Urinary bladder (tissue), 4 donors: ENCODE results near the gene TYMS. TPM values are rescaled to one million over a fixed set of nuclear protein-coding genes. Genes with fewer than 3 reads are reported as not detected.
"Not testable (repeated sequence)": the region's sequence is repeated elsewhere in the genome, so short reads cannot be mapped to it uniquely, and the experiment has no call there.

ENCODE experiments used
- DNase-seq: peaks from one replicate; pipeline ENCODE4 v3.0.0-alpha.2; 2015; ENCODE audit errors: extremely low spot score
- H3K27ac ChIP-seq: one replicate; pipeline ENCODE4 v1.5.1; 2013; ENCODE audit warnings: low read depth, mild to moderate bottlenecking, moderate library complexity
- H3K36me3 ChIP-seq: one replicate; pipeline ENCODE4 v1.6.1; 2013; ENCODE audit warnings: mild to moderate bottlenecking, moderate library complexity; ENCODE audit not compliant: insufficient read depth
- H3K4me1 ChIP-seq: one replicate; pipeline ENCODE4 v1.6.1; 2013; ENCODE audit warnings: mild to moderate bottlenecking, moderate library complexity; ENCODE audit not compliant: insufficient read depth
- H3K4me3 ChIP-seq: one replicate; pipeline ENCODE4 v1.5.1; 2013; ENCODE audit warnings: low read depth, low read length
- WGBS: extraction: QIAGEN DNeasy Blood & Tissue Kit; methylation state at CpG from one replicate; pipeline ENCODE4 v1.1.7; 2013; 5-methylcytosine and 5-hydroxymethylcytosine counted together
- polyA plus RNA-seq: library from polyadenylated mRNA; stranded (reverse); fragments of 200-250 nt; gene quantifications from one replicate; pipeline ENCODE4 v1.2.3, GENCODE V29; 2013
- total RNA-seq: library from RNA; depleted of rRNA; stranded (reverse); fragments of >200 nt; gene quantifications from one replicate; pipeline ENCODE4 v1.2.3, GENCODE V29; 2014
- donor health status: healthy with polysubstance abuse.
- donor health status: healthy.

Gene TYMS
- total and polyA plus RNA-seq, 2 donors = 2.2 to 31.4 TPM

- Histone ChIP-seq H3K27ac (no peak overlapping the region), H3K36me3 (no peaks in the 10 kb centered on the region), H3K4me3 (no peak overlapping the region), H3K4me1 (no peaks in the 10 kb centered on the region)
- WGBS = 96% methylated on average over 7 of the region's 7 CpGs
- no peak for DNase-seq
These were observed 17.9 kb downstream of the TYMS start for GRCh38 chr18:675307-675706.

DNA sequence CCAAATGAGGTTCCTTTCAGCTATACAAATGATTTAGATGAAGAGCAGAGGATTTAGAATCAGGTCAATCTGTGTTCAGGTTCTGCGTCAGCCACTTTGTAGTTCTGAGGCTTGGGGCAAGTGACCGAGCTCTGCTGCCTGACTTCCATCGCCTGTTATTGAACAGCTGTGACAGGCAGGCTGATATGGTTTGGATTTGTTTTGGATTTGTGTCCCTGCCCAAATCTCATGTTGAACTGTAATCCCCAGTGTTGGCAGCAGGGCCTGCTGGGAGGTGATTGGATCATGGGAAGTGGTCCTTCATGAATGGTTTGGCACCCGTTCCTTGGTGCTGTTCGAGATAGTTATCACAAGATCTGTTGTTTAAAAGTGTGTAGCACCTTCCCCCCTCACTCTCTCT is 18.6 kb downstream of the TYMS start:
- DNase-seq = no peak
- H3K27ac ChIP-seq = no peak overlapping the region
- no peaks in the 10 kb centered on the region for H3K4me1 ChIP-seq
- no peaks in the 10 kb centered on the region for H3K36me3 ChIP-seq
- WGBS = 85% methylated on average over 5 of the region's 5 CpGs
- no peak overlapping the region for H3K4me3 ChIP-seq

DNA sequence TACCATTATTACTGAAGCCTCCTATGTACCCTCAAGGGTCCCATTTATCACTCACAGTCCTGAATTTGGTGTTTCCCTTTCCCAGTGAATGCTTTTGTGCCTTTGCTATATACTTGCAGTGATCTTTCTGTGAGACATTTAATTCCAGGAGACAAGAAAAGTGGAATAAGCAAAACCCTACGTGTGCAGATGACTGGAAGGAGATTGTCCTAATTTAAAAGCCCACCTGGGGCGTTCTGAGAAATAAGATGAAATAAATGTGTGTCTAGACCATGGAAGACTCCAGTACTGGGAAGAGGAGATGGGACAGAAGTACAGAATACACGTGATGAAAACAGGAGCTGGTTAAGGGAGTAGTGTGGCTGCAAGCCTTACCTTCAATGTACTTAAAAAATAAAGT is 19.3 kb downstream of the TYMS start:
- Histone ChIP-seq H3K27ac (no peak overlapping the region), H3K4me1 (no peaks in the 10 kb centered on the region), H3K36me3 (no peaks in the 10 kb centered on the region), H3K4me3 (no peak overlapping the region)
- 91% methylated on average over 3 of the region's 3 CpGs for WGBS
- no peak for DNase-seq

DNA sequence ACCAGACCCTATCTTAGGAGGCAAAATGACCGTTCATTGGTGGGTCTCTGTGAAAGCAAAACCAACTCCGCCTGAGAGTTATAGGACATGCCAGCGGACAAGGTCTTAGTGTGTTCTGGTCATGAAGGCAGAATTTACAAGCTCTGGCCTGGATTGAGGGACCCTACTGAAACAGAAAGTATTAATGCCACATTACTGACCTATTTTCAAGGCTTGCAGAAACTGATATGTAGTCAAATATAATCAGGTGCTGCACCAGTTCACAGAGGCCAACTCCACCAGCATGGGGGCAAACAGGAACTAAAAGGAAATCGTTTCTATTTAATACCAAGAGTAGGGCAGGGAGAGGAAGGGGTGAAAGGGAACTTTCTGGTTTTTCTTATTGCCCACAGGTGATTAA is 19.7 kb downstream of the TYMS start:
- H3K36me3 ChIP-seq = no peaks in the 10 kb centered on the region
- H3K4me1 ChIP-seq = no peaks in the 10 kb centered on the region
- 63% methylated on average over 4 of the region's 4 CpGs for WGBS
- no peak overlapping the region for H3K4me3 ChIP-seq
- DNase-seq = no peak
- H3K27ac ChIP-seq = no peak overlapping the region

DNA sequence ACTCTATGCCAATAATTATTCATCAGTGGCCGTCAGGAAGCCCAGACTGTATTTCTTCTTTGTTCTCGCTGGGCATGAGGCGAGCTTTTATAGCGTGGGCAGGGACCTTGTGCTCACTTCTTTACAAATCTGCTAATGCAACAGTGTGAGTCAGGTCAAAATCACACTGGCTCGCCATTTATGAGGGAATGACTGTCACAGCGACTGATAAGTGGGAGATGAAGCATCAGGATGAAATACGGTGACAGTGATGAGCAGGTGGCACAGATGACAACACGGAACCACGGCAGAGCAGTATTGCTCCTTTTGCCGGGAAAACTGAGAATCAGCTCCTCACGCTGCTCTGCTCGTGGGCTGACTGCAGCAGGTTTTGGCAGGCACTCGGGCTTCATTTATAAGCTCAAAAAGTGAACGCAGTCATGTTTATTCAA is 20.5 kb downstream of the TYMS start:
- 87% methylated on average over 14 of the region's 14 CpGs for WGBS

DNA sequence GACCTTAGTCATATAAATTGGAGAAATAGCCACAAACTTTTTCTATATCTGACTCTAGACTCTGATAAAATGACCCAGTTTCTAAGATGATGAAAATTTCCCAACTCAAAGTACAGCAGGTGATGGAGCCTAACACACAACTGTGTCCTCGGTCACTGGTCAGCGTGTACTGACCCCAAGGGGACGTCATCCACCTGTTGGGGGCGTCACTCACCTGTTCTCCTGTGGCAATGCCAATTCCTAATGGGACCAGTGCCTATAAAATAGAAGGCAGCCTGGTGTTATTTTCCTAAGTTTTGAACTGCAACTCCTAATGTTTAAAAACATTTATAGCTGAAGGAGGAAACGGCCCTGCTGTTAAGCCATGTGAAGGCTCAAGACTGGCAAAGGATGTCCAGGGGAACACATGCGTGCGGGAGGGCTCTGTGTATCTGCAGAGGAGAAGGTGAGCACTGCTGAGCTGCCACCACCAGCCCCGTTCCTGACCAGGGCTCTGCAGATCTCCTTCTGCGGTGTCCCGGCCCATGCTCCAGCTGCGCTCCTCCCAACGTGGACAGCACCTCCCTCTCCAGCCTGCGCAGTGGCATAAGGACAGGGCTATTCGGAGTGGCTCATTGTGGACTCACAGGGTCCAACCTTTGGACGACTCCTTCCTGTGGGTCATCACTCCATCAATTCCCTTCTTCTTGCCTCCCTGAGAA is 21.2 kb downstream of the TYMS start:
- no peaks in the 10 kb centered on the region for H3K36me3 ChIP-seq
- no peak for DNase-seq
- no peak overlapping the region for H3K4me3 ChIP-seq
- no peaks in the 10 kb centered on the region for H3K4me1 ChIP-seq
- WGBS = 91% methylated on average over 15 of the region's 15 CpGs
- H3K27ac ChIP-seq = no peak overlapping the region

More for the DNA sequence above, 20.5 kb downstream of the TYMS start:
- DNase-seq = no peak
- Histone ChIP-seq H3K27ac (no peak overlapping the region), H3K4me1 (no peaks in the 10 kb centered on the region), H3K36me3 (no peaks in the 10 kb centered on the region), H3K4me3 (no peak overlapping the region)

GRCh38 chr18:679516-679915 is 22.1 kb downstream of the TYMS start:
- Histone ChIP-seq H3K4me1 (no peaks in the 10 kb centered on the region), H3K27ac (no peak overlapping the region), H3K36me3 (no peaks in the 10 kb centered on the region), H3K4me3 (no peak overlapping the region)
- WGBS = 99% methylated on average over 4 of the region's 4 CpGs
- no peak for DNase-seq

DNA sequence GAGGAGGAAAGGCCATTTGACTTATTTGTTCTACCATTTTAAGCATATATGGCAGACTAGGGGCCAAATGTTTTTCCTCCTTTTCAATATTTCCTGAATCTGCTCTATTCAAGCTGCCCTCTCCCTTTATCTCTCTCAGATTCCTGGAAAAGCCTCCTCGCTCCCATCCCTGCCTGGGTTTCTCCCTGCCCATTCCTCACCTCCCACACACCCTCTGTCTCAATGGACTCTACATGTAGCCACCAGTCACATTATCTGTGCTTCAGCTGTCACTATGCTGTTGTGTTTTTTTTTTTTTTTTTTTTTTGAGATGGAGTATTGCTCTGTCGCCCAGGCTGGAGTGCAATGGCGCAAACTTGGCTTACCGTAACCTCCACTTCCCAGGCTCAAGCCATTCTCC is 22.9 kb downstream of the TYMS start:
- Histone ChIP-seq H3K36me3 (no peaks in the 10 kb centered on the region), H3K27ac (no peak overlapping the region), H3K4me3 (no peak overlapping the region), H3K4me1 (no peaks in the 10 kb centered on the region)
- WGBS = 99% methylated on average over 4 of the region's 4 CpGs
- DNase-seq = no peak

DNA sequence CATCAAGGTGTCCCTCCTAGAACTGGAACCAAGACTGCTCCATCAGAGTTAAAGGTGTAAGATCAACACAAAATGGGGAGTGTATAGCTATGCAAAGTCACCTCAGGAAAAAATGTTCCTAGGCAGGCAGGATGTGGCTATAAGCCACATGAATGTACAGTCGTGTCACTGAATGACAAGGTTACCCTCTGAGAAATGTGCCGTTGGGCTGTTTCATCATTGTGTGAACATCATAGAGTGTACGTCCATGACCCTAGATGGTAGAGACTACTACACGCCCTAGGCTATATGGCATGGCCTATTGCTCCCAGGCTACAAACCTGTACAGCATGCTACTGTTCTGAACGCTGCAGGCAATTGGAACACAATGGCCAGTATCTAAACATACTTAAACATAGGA is 24.5 kb downstream of the TYMS start:
- 87% methylated on average over 5 of the region's 5 CpGs for WGBS
- DNase-seq = no peak
- no peak overlapping the region for H3K4me3 ChIP-seq
- H3K4me1 ChIP-seq = no peaks in the 10 kb centered on the region
- H3K27ac ChIP-seq = no peak overlapping the region
- H3K36me3 ChIP-seq = no peaks in the 10 kb centered on the region

GRCh38 chr18:682416-682815 is 25.0 kb downstream of the TYMS start:
- not testable (repeated sequence) for H3K4me3 ChIP-seq, DNase-seq, H3K27ac ChIP-seq, H3K4me1 ChIP-seq, H3K36me3 ChIP-seq
- WGBS = 97% methylated on average over 9 of the region's 9 CpGs

DNA sequence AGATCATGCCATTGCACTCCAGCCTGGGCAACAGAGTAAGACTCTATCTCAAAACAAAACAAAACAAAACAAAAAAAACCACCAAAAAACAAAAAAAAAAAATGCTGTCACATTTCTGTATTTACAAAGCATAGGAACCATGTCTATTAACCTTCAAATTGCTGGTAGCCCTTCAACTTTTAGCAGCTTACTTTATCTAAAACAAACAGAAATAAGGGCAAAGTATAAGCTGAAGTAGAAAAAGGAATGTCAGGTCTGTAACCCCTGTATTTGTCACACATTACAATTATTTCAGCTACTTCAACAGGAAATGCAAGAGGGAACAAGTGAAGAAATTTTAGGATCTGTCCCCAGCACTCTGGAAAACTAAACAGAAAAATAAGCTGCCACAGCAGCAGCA is 25.4 kb downstream of the TYMS start:
- Histone ChIP-seq H3K27ac (no peak overlapping the region), H3K36me3 (no peaks in the 10 kb centered on the region), H3K4me3 (no peak overlapping the region), H3K4me1 (no peaks in the 10 kb centered on the region)
- DNase-seq = no peak

- 89% methylated on average over 5 of the region's 5 CpGs for WGBS
- H3K4me1 ChIP-seq = no peaks in the 10 kb centered on the region
- H3K4me3 ChIP-seq = no peak overlapping the region
- DNase-seq = no peak
- no peaks in the 10 kb centered on the region for H3K36me3 ChIP-seq
- no peak overlapping the region for H3K27ac ChIP-seq
These were observed 26.1 kb downstream of the TYMS start for GRCh38 chr18:683531-683930.

DNA sequence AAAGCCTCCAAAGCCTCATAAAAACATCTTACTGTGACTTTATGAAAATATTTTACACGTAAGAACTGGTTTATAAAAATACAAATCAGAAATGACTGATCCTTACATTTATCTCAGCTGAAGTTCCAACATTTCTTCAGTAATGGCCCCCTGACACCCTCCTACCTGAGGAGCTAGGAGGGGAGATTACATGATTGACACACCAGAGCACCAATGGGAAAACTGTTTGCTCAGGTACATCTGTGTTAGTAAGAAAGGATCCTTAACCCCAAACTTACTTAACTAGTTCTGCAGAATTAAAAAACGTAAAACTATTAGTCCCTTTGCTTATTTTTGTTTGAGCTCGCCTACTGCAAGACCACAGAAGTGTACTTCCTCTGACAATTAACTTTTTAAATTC is 28.0 kb downstream of the TYMS start:
- no peaks in the 10 kb centered on the region for H3K4me1 ChIP-seq
- no peak overlapping the region for H3K27ac ChIP-seq
- 91% methylated on average over 3 of the region's 3 CpGs for WGBS
- no peak overlapping the region for H3K4me3 ChIP-seq
- no peaks in the 10 kb centered on the region for H3K36me3 ChIP-seq
- DNase-seq = no peak

- DNase-seq = no peak
- no peak overlapping the region for H3K27ac ChIP-seq
- H3K36me3 ChIP-seq = no peaks in the 10 kb centered on the region
- no peak overlapping the region for H3K4me3 ChIP-seq
- H3K4me1 ChIP-seq = no peaks in the 10 kb centered on the region
- WGBS = 85% methylated on average over 11 of the region's 11 CpGs
These were observed 29.1 kb downstream of the TYMS start for GRCh38 chr18:686339-687111.
